ENCODE measurements around the gene GAS7.

Gene GAS7

GRCh38 chr17:10041916-10042588 lies 156.4 kb downstream of the GAS7 start:
- DNase-seq (ENCODE audit: extremely low spot score) = no peak
- CTCF ChIA-PET = no interaction called here
- TF ChIP-seq CTBP1 (IDR thresholded peaks at IDR 0.05; ENCODE audit: borderline replicate concordance) (no peak), TARDBP (IDR thresholded peaks at IDR 0.05) (no peak), SUZ12 (IDR thresholded peaks at IDR 0.05) (no peak), LEF1 (IDR thresholded peaks at IDR 0.05; ENCODE audit: borderline replicate concordance) (no peak), ELF4 (IDR thresholded peaks at IDR 0.05) (no peak), FOXM1 (IDR thresholded peaks at IDR 0.05; ENCODE audit: borderline replicate concordance) (no peak), FOXA1 (IDR thresholded peaks at IDR 0.05) (no peak), L3MBTL2 (conservative IDR thresholded peaks at IDR 0.05) (no peak), BHLHE40 (IDR thresholded peaks at IDR 0.05; ENCODE audit: borderline replicate concordance) (no peak), ARNT (IDR thresholded peaks at IDR 0.05) (no peak), ZNF384 (IDR thresholded peaks at IDR 0.05) (no peak), SP1 (IDR thresholded peaks at IDR 0.05) (no peak)
- POLR2A ChIA-PET = no interaction called here

- no peak for DNase-seq (ENCODE audit: extremely low spot score)
- ChIA-PET POLR2A (no interaction called here), CTCF (no interaction called here)
- no peak for TF ChIP-seq ELF4 (IDR thresholded peaks at IDR 0.05)
- TF ChIP-seq ARNT (IDR thresholded peaks at IDR 0.05) = no peak
- no peak for TF ChIP-seq FOXA1 (IDR thresholded peaks at IDR 0.05)
- no peak for TF ChIP-seq L3MBTL2 (conservative IDR thresholded peaks at IDR 0.05)
- no peak for TF ChIP-seq TARDBP (IDR thresholded peaks at IDR 0.05)
- no peak for TF ChIP-seq PKNOX1 (IDR thresholded peaks at IDR 0.05)
- TF ChIP-seq SUZ12 (IDR thresholded peaks at IDR 0.05) = no peak
- no peak for TF ChIP-seq CTBP1 (IDR thresholded peaks at IDR 0.05; ENCODE audit: borderline replicate concordance)
- no peak for TF ChIP-seq NFRKB (IDR thresholded peaks at IDR 0.05)
- no peak for TF ChIP-seq FOXK2 (IDR thresholded peaks at IDR 0.05)
- no peak for TF ChIP-seq HDGF (IDR thresholded peaks at IDR 0.05; ENCODE audit: borderline replicate concordance)
- TF ChIP-seq ZNF384 (IDR thresholded peaks at IDR 0.05) = no peak
- TF ChIP-seq BHLHE40 (IDR thresholded peaks at IDR 0.05; ENCODE audit: borderline replicate concordance) = no peak
Observed at GRCh38 chr17:10041287-10041612, 157.2 kb downstream of the GAS7 start.

GRCh38 chr17:10036511-10037061 lies 161.8 kb downstream of the GAS7 start:
- CTCF ChIA-PET = no interaction called here
- no peak for TF ChIP-seq NFRKB (IDR thresholded peaks at IDR 0.05)
- no peak for TF ChIP-seq ZNF384 (IDR thresholded peaks at IDR 0.05)
- no peak for TF ChIP-seq FOXA1 (IDR thresholded peaks at IDR 0.05)
- TF ChIP-seq PKNOX1 (IDR thresholded peaks at IDR 0.05) = no peak
- no peak for TF ChIP-seq FOXK2 (IDR thresholded peaks at IDR 0.05)
- no peak for TF ChIP-seq BHLHE40 (IDR thresholded peaks at IDR 0.05; ENCODE audit: borderline replicate concordance)
- no peak for TF ChIP-seq TARDBP (IDR thresholded peaks at IDR 0.05)
- TF ChIP-seq FOXM1 (IDR thresholded peaks at IDR 0.05; ENCODE audit: borderline replicate concordance) = no peak
- TF ChIP-seq SP1 (IDR thresholded peaks at IDR 0.05) = no peak
- TF ChIP-seq LEF1 (IDR thresholded peaks at IDR 0.05; ENCODE audit: borderline replicate concordance) = no peak
- no peak for TF ChIP-seq CTBP1 (IDR thresholded peaks at IDR 0.05; ENCODE audit: borderline replicate concordance)
- DNase-seq (ENCODE audit: extremely low spot score) = no peak
- POLR2A ChIA-PET = no interaction called here

- POLR2A ChIA-PET = no interaction called here
- TF ChIP-seq ZNF384 (IDR thresholded peaks at IDR 0.05) (no peak), BHLHE40 (IDR thresholded peaks at IDR 0.05; ENCODE audit: borderline replicate concordance) (no peak), FOXA1 (IDR thresholded peaks at IDR 0.05) (no peak), FOXM1 (IDR thresholded peaks at IDR 0.05; ENCODE audit: borderline replicate concordance) (no peak), ARNT (IDR thresholded peaks at IDR 0.05) (no peak), LEF1 (IDR thresholded peaks at IDR 0.05; ENCODE audit: borderline replicate concordance) (no peak), HDGF (IDR thresholded peaks at IDR 0.05; ENCODE audit: borderline replicate concordance) (no peak), L3MBTL2 (conservative IDR thresholded peaks at IDR 0.05) (no peak), SP1 (IDR thresholded peaks at IDR 0.05) (no peak), PKNOX1 (IDR thresholded peaks at IDR 0.05) (no peak), NFRKB (IDR thresholded peaks at IDR 0.05) (no peak), FOXK2 (IDR thresholded peaks at IDR 0.05) (no peak), TARDBP (IDR thresholded peaks at IDR 0.05) (no peak), ELF4 (IDR thresholded peaks at IDR 0.05) (no peak), CTBP1 (IDR thresholded peaks at IDR 0.05; ENCODE audit: borderline replicate concordance) (no peak), SUZ12 (IDR thresholded peaks at IDR 0.05) (no peak)
- CTCF ChIA-PET = no interaction called here
- no peak for DNase-seq (ENCODE audit: extremely low spot score)
Observed at GRCh38 chr17:10035885-10036284, 162.5 kb downstream of the GAS7 start.

GRCh38 chr17:10034719-10035475 lies 163.5 kb downstream of the GAS7 start:
- ChIA-PET CTCF (no interaction called here), POLR2A (no interaction called here)
- DNase-seq (ENCODE audit: extremely low spot score) = no peak
- no peak for TF ChIP-seq CTBP1 (IDR thresholded peaks at IDR 0.05; ENCODE audit: borderline replicate concordance)
- no peak for TF ChIP-seq ZNF384 (IDR thresholded peaks at IDR 0.05)

- ChIA-PET POLR2A (interaction anchor here (1.3 kb wide), 1 partner anchor 17 kb away, joined by 3 read pairs; no protein-coding TSS in a partner anchor), CTCF (no interaction called here)
- DNase-seq (ENCODE audit: extremely low spot score) = no peak
- no peak for TF ChIP-seq NFRKB (IDR thresholded peaks at IDR 0.05)
- TF ChIP-seq PKNOX1 (IDR thresholded peaks at IDR 0.05) = no peak
- no peak for TF ChIP-seq L3MBTL2 (conservative IDR thresholded peaks at IDR 0.05)
- TF ChIP-seq FOXK2 (IDR thresholded peaks at IDR 0.05) = no peak
- no peak for TF ChIP-seq SP1 (IDR thresholded peaks at IDR 0.05)
- no peak for TF ChIP-seq CTBP1 (IDR thresholded peaks at IDR 0.05; ENCODE audit: borderline replicate concordance)
- no peak for TF ChIP-seq BHLHE40 (IDR thresholded peaks at IDR 0.05; ENCODE audit: borderline replicate concordance)
- TF ChIP-seq ZNF384 (IDR thresholded peaks at IDR 0.05) = no peak
- no peak for TF ChIP-seq TARDBP (IDR thresholded peaks at IDR 0.05)
- no peak for TF ChIP-seq SUZ12 (IDR thresholded peaks at IDR 0.05)
- no peak for TF ChIP-seq LEF1 (IDR thresholded peaks at IDR 0.05; ENCODE audit: borderline replicate concordance)
- TF ChIP-seq FOXA1 (IDR thresholded peaks at IDR 0.05) = no peak
- no peak for TF ChIP-seq HDGF (IDR thresholded peaks at IDR 0.05; ENCODE audit: borderline replicate concordance)
- no peak for TF ChIP-seq FOXM1 (IDR thresholded peaks at IDR 0.05; ENCODE audit: borderline replicate concordance)
Observed at GRCh38 chr17:10033959-10034358, 164.4 kb downstream of the GAS7 start.
